HG02642 (cell line): ENCODE data around the gene SLC5A10.
"Not testable (repeated sequence)": the region's sequence is repeated elsewhere in the genome, so short reads cannot be mapped to it uniquely, and the experiment has no call there.

ENCODE experiments used
- ATAC-seq: cut with Tn5 transposase; IDR thresholded peaks from one replicate; pipeline ENCODE4 v1.9.1; 2021; ENCODE audit warnings: mild to moderate bottlenecking; ENCODE audit not compliant: unreplicated experiment, poor library complexity

SLC5A10 gene

GRCh38 chr17:18946536-18946935 is 5.4 kb upstream of the SLC5A10 start:
- ATAC-seq = no peak

DNA sequence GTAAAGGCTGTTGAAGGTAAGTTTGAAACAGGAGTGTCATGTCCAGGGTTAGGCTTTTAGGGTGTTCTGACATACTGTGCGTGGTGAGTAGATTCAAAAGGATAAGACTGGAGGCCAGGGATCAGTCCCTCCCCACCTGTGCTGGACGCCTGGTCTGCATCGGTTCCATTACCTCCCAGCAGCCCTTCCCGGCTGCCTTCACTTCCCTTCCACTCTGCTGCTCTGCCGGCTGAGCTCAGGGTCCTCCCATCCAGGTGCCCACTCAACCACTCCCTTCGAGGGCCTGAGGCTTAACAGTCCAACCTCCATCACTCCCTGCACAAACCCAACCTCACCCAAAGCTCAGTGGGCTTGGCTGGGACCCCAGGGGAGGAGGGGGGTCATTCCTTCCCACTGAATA is 4.1 kb upstream of the SLC5A10 start:
- no peak for ATAC-seq

GRCh38 chr17:18948476-18949006 is 3.4 kb upstream of the SLC5A10 start:
- no peak for ATAC-seq

GRCh38 chr17:18949566-18949965 is 2.4 kb upstream of the SLC5A10 start:
- ATAC-seq = no peak

- no peak for ATAC-seq
Measured at GRCh38 chr17:18950346-18950745, 1.6 kb upstream of the SLC5A10 start.

- ATAC-seq = no peak
Measured at GRCh38 chr17:18950944-18951905, 740 bp upstream of the SLC5A10 start.

GRCh38 chr17:18953231-18953728 is 1.3 kb downstream of the SLC5A10 start:
- no peak for ATAC-seq

- no peak for ATAC-seq
Measured at GRCh38 chr17:18954321-18954720, 2.4 kb downstream of the SLC5A10 start.

GRCh38 chr17:18955009-18955408 is 3.0 kb downstream of the SLC5A10 start:
- ATAC-seq = no peak

- ATAC-seq = not testable (repeated sequence)
Measured at GRCh38 chr17:18956021-18956420, 4.1 kb downstream of the SLC5A10 start.

DNA sequence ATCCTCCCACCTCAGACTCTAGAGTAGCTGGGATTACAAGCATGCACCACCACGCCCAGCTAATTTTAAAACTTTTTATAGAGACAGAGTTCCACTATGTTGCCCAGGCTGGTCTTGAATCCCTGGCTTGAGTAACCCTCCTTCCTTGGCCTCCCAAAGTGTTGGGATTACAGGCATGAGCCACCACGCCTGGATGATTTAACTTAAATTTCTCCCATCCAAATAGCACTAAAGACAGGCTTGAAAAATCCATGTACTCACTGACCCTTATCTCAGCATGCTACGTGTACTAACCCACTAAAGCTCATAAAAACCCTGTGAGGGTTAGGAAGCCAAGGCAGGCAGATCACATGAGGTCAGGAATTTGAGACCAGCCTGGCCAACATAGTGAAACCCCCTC is 4.6 kb downstream of the SLC5A10 start:
- ATAC-seq = no peak

- no peak for ATAC-seq
Measured at GRCh38 chr17:18957831-18958230, 5.9 kb downstream of the SLC5A10 start.

GRCh38 chr17:18958611-18959010 is 6.6 kb downstream of the SLC5A10 start:
- ATAC-seq = no peak

GRCh38 chr17:18959071-18959844 is 7.3 kb downstream of the SLC5A10 start:
- no peak for ATAC-seq

GRCh38 chr17:18959845-18960240 is 7.9 kb downstream of the SLC5A10 start:
- no peak for ATAC-seq

DNA sequence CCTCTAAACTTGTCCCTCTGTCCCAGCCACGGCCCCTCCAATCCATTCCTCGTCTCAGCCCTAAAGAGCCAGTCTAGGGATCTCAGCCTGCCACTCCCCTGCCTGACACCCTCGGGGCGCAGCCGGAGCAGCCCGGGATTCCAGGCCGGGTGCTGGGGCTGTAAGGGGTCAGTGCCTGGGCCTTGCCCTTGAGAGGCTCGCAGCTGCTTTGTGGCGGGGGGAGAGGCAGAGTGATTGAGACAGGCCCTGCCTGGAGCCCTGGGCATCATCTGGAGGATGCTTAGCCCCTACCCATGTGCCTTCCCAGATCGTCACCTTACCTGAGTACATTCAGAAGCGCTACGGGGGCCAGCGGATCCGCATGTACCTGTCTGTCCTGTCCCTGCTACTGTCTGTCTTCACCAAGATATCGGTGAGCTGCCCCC is 8.3 kb downstream of the SLC5A10 start:
- no peak for ATAC-seq

DNA sequence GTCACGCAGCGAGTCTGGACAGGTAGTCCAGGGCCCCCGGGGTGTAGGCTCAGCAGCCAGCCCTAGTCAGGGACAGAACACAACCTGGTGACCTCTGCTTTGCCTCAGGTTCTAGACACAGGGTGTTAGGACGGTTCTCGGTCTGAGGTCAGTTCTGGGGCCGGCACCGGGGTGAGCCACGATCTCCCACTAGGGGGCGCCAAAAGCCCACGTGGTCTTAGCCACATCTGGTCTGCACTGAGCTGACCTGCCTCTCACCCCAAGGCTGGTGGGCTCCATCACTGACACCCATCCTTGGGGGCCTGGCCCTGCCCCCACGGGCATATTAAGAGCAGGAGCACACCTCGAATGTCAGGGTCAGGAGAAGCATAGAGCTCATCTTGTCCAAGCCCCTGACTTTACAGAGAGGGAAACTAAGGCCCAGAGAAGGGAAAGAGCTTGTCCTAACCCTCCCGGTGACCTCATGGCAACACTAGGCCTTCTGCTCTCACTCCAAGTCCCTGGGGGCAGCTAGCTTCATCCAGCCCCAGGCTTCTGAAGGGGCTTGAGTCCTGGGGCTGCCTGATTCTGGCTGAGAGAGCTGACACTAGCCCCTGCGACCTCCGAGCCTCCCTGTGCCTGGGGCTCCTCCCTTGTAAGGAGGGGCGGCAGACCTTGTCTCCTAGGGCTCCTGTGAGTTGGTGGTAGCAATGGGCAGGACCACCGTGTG is 9.0 kb downstream of the SLC5A10 start:
- ATAC-seq = peak; percentile 75

- ATAC-seq = no peak
Measured at GRCh38 chr17:18961634-18962493, 9.9 kb downstream of the SLC5A10 start.

DNA sequence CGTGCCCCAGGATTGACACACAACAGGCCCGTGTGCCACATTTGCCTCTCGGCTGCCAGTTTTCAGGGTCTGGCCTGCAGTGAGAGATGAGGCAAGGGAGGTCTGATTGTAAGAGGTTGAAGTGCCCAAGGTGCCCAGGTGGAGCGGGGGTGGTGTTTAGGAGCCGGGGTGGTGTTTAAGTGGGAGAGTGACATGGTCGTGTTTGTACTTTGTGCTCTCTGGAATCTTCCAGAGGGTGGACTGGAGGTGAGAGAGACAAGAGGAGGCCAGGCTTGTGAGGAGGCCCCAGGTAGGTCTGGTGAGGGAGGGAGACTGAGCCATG is 10.5 kb downstream of the SLC5A10 start:
- ATAC-seq = no peak
